IMR-90 (cell line): ENCODE results near the gene DDAH2. TPM values are rescaled to one million over a fixed set of nuclear protein-coding genes. Genes with fewer than 3 reads are reported as not detected.

Experiments used
- ATAC-seq: fragments of 200-7000 bp; cut with Tn5 transposase; 2 replicates; pipeline ENCODE4 v1.9.1; 2020; ENCODE audit warnings: low read depth, mild to moderate bottlenecking, moderate library complexity
- BruUV-seq: library from RNA; stranded (reverse); fragments of 400-500 nt; replicated peaks from 2 replicates; lab custom pipeline; 2021; lab: Mats Ljungman, UMichigan
- CTCF ChIA-PET: fragments of 300-600 bp; formaldehyde crosslinking; extraction: SDS; loops from one replicate; lab custom pipeline; 2021; ENCODE audit warnings: antibody characterized with exemption; lab: Yijun Ruan, JAX
- POLR2A ChIA-PET: fragments of 300-600 bp; sonication (Branson Sonifier 250); formaldehyde crosslinking; loops from one replicate; lab custom pipeline; 2022; ENCODE audit warnings: antibody characterized with exemption; ENCODE audit not compliant: unreplicated experiment; lab: Charles Lee
- DNase-seq: peaks from one replicate; pipeline ENCODE4 v3.0.0; 2013
- H2AFZ ChIP-seq: replicated peaks from 2 replicates; pipeline ENCODE3; 2013; ENCODE audit warnings: low read length, mild to moderate bottlenecking; ENCODE audit not compliant: poor library complexity
- H2AK5ac ChIP-seq: 2 replicates; pipeline ENCODE4 v1.6.1; 2013; ENCODE audit warnings: low read depth, low read length, inconsistent platforms
- H2AK9ac ChIP-seq: replicated peaks from 2 replicates; pipeline ENCODE3; 2013; ENCODE audit warnings: mild to moderate bottlenecking, low read depth, low read length, moderate library complexity; ENCODE audit not compliant: poor library complexity
- H2BK120ac ChIP-seq: 2 replicates; pipeline ENCODE4 v1.6.1; 2013; ENCODE audit warnings: low read depth, low read length, inconsistent platforms
- H2BK15ac ChIP-seq: 3 replicates; pipeline ENCODE4 v1.6.1; 2013; ENCODE audit warnings: low read depth, low read length, inconsistent platforms
- H2BK20ac ChIP-seq: 2 replicates; pipeline ENCODE4 v1.6.1; 2013; ENCODE audit warnings: low read depth, mild to moderate bottlenecking, inconsistent platforms, low read length, moderate library complexity
- H2BK5ac ChIP-seq: 2 replicates; pipeline ENCODE4 v1.6.1; 2013; ENCODE audit warnings: mild to moderate bottlenecking, low read depth, low read length, inconsistent platforms; ENCODE audit not compliant: poor library complexity, severe bottlenecking
- H3K14ac ChIP-seq: replicated peaks from 2 replicates; pipeline ENCODE4 v1.6.1; 2013; ENCODE audit warnings: low read depth, low read length, inconsistent platforms
- H3K18ac ChIP-seq: 2 replicates; pipeline ENCODE4 v1.6.1; 2013; ENCODE audit warnings: low read depth, low read length, control low read depth
- H3K23ac ChIP-seq: 2 replicates; pipeline ENCODE4 v1.6.1; 2013; ENCODE audit warnings: low read depth, low read length, inconsistent platforms
- H3K27ac ChIP-seq: 2 replicates; pipeline ENCODE4 v1.5.1; 2013; ENCODE audit warnings: mild to moderate bottlenecking, control low read depth, low read length; ENCODE audit not compliant: insufficient read depth
- H3K27me3 ChIP-seq: 2 replicates; pipeline ENCODE4 v1.6.1; 2013; ENCODE audit warnings: low read length; ENCODE audit not compliant: control insufficient read depth, insufficient read depth
- H3K36me3 ChIP-seq: 2 replicates; pipeline ENCODE4 v1.6.1; 2013; ENCODE audit warnings: low read length, mixed read lengths; ENCODE audit not compliant: control insufficient read depth, insufficient read depth
- H3K4ac ChIP-seq: 2 replicates; pipeline ENCODE4 v1.6.1; 2013; ENCODE audit warnings: low read depth, low read length, inconsistent platforms
- H3K4me1 ChIP-seq: 2 replicates; pipeline ENCODE4 v1.6.1; 2013; ENCODE audit warnings: low read length, mixed read lengths; ENCODE audit not compliant: control insufficient read depth, insufficient read depth
- H3K4me2 ChIP-seq: 2 replicates; pipeline ENCODE4 v1.6.1; 2013; ENCODE audit warnings: low read depth, mild to moderate bottlenecking, control low read depth, low read length, moderate library complexity
- H3K4me3 ChIP-seq: 2 replicates; pipeline ENCODE4 v1.5.1; 2013; ENCODE audit warnings: low read depth, mild to moderate bottlenecking, control low read depth, low read length, moderate library complexity; ENCODE audit not compliant: insufficient read depth
- H3K56ac ChIP-seq: 2 replicates; pipeline ENCODE4 v1.6.1; 2013; ENCODE audit warnings: low read length, inconsistent platforms; ENCODE audit not compliant: insufficient read depth; ENCODE audit errors: extremely low read depth
- H3K79me1 ChIP-seq, 2 experiments: 2 replicates each; pipeline ENCODE4 v1.6.1; 2013; ENCODE audit warnings: low read length in 2 of 2, inconsistent platforms in 1 of 2, low read depth in 1 of 2
- H3K9ac ChIP-seq: 2 replicates; pipeline ENCODE4 v1.6.1; 2013; ENCODE audit warnings: low read depth, low read length, control low read depth
- H3K9me1 ChIP-seq: 2 replicates; pipeline ENCODE4 v1.6.1; 2013; ENCODE audit warnings: low read length, inconsistent platforms; ENCODE audit not compliant: insufficient read depth
- H3K9me3 ChIP-seq: 2 replicates; pipeline ENCODE4 v1.6.1; 2013; ENCODE audit warnings: low read length; ENCODE audit not compliant: control insufficient read depth, insufficient read depth
- H4K20me1 ChIP-seq: 2 replicates; pipeline ENCODE4 v1.6.1; 2013; ENCODE audit warnings: low read length, inconsistent platforms; ENCODE audit not compliant: insufficient read depth
- H4K5ac ChIP-seq: 2 replicates; pipeline ENCODE4 v1.6.1; 2013; ENCODE audit warnings: mild to moderate bottlenecking, low read depth, low read length, control low read depth
- H4K8ac ChIP-seq, 2 experiments: 2 replicates each; pipeline ENCODE4 v1.6.1; 2013; ENCODE audit warnings: low read depth in 2 of 2, low read length in 2 of 2, control low read depth in 1 of 2, inconsistent platforms in 1 of 2
- H4K91ac ChIP-seq: 2 replicates; pipeline ENCODE4 v1.6.1; 2013; ENCODE audit warnings: low read depth, low read length, inconsistent platforms; ENCODE audit not compliant: insufficient read depth
- BHLHE40 ChIP-seq: fragments of 150-350 bp; IDR thresholded peaks from 2 replicates; pipeline ENCODE4 v1.6.1; 2016; ENCODE audit warnings: mild to moderate bottlenecking, low read depth, low read length
- CEBPB ChIP-seq: IDR thresholded peaks from 2 replicates; pipeline ENCODE4 v1.6.1; 2012; ENCODE audit warnings: low read depth, low read length, improper control_type of control experiment
- CHD1 ChIP-seq: IDR thresholded peaks from 2 replicates; pipeline ENCODE4 v1.6.1; 2012; ENCODE audit warnings: low read depth, low read length, improper control_type of control experiment
- CTCF ChIP-seq: conservative IDR thresholded peaks from 2 replicates; pipeline ENCODE4 v1.5.1; 2012; ENCODE audit warnings: mild to moderate bottlenecking, low read depth, low read length, improper control_type of control experiment
- FOS ChIP-seq: fragments of 150-350 bp; IDR thresholded peaks from 2 replicates; pipeline ENCODE4 v1.6.1; 2016; ENCODE audit warnings: low read depth, low read length
- MAZ ChIP-seq: IDR thresholded peaks from 2 replicates; pipeline ENCODE4 v1.6.1; 2012; ENCODE audit warnings: low read depth, mild to moderate bottlenecking, low read length, improper control_type of control experiment, moderate library complexity, borderline replicate concordance
- MXI1 ChIP-seq: IDR thresholded peaks from 2 replicates; pipeline ENCODE4 v1.6.1; 2012; ENCODE audit warnings: low read depth, mild to moderate bottlenecking, low read length, moderate library complexity, borderline replicate concordance
- NFE2L2 ChIP-seq: fragments of 150-350 bp; IDR thresholded peaks from 2 replicates; pipeline ENCODE4 v1.6.1; 2016; ENCODE audit warnings: low read depth, mild to moderate bottlenecking, low read length
- POLR2A ChIP-seq: IDR thresholded peaks from 2 replicates; pipeline ENCODE4 v1.6.1; 2012; ENCODE audit warnings: mild to moderate bottlenecking, low read depth, low read length
- RFX5 ChIP-seq: IDR thresholded peaks from 2 replicates; pipeline ENCODE4 v1.8.0; 2012; ENCODE audit warnings: low read depth, mild to moderate bottlenecking, low read length, moderate library complexity
- WGBS, 2 experiments: methylation state at CpG; one replicate each; pipeline versions ENCODE4 v1.1.5 to v1.1.7; 2013; ENCODE audit warnings: missing lambda C conversion rate in 2 of 2; ENCODE audit not compliant: insufficient read length in 1 of 2; ENCODE audit errors: extremely low coverage in 2 of 2; 5-methylcytosine and 5-hydroxymethylcytosine counted together
- dilution Hi-C: fragments of 300-500 bp; cut with HindIII; formaldehyde crosslinking; loops from one replicate; pipeline ENCODE4 v1.14.3; 2018; ENCODE audit warnings: low sequenced_read_pairs; ENCODE audit not compliant: unreplicated experiment
- in situ Hi-C: fragments of 300-500 bp; cut with MboI; formaldehyde crosslinking; loops from 3 replicates; pipeline ENCODE4 v1.14.3; 2019; ENCODE audit warnings: low sequenced_read_pairs, inconsistent platforms, mixed read lengths
- intact Hi-C: fragments of 100-400 bp; cut with micrococcal nuclease; formaldehyde crosslinking; loops from 2 replicates; pipeline ENCODE4 v1.10.0; 2022
- polyA plus RNA-seq, 3 experiments: library from polyadenylated mRNA; depleted of rRNA; stranded (reverse); fragments of >200 nt; gene quantifications; 2 replicates each; pipeline ENCODE4 v1.2.3, GENCODE V29; 2012; ENCODE audit warnings: low replicate concordance in 1 of 3
- total RNA-seq: library from RNA; depleted of rRNA; stranded (reverse); fragments of >200 nt; gene quantifications from 2 replicates; pipeline ENCODE4 v1.2.3, GENCODE V29; 2012

The DDAH2 gene
- total and polyA plus RNA-seq, 2 of the 4 experiments (the other 2 are of a cell fraction), result 40.7 to 57.9 TPM

DNA sequence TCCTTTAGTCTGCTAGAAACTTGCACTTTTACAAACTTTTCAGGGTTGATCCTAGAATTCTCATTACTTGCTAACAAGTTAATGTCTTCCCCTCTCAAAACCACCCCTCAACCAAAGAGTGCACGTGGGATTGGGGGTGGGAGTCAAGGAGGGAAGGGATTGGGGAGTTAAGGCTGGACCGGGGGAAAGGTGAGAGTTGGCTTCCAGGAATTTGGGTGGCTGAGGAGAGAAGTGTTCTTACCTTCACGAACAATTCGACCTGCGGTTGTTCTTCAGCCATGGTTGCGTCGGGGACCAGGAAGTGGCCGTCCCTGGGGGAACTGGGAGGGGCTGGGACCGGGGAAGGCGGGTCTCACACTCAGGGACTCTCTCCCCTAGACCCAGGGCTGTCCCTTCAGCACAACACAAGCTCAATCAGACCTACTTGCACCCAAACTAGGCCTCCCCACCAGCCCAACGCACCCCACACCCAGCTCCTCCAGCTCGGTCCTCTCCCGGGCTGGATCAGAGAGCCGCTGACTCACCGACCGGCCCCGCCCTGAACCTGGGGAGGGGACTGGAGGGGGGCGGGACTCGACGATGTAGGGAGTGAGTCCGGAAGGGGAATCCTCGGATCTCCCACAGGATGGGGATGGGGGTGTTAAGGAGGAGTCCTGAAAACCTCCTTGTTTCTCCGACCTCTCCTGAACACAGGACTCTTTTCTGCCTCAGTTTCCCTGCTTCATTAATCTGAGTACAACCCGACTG lies 7.1 kb upstream of the DDAH2 start, which contains the start of gene CLIC1:
Gene CLIC1 (minus strand): TSS at position 510 of the 747 bp plus-strand sequence. CDS start 230 bp downstream, at position 280.
- H3K79me1 ChIP-seq, result peaks cover 13 to 75% of the 10 kb centered on the region in 2 experiments; a peak in 3 of 4 replicates
- H2AK5ac ChIP-seq, result peak within 1 kb of the TSS; percentile 98
- POLR2A ChIA-PET, result interaction anchor here (0.6 kb wide), 1 partner anchor 19 kb away, joined by 3 read pairs; no protein-coding TSS in a partner anchor
- H3K4me3 ChIP-seq, result peak within 1 kb of the TSS; percentile 81
- H2AK9ac ChIP-seq, result peak within 1 kb of the TSS; percentile 100
- H2BK20ac ChIP-seq, result peak within 1 kb of the TSS; percentile 76
- intact Hi-C loops (no loop called here), in situ Hi-C loops (no loop called here), dilution Hi-C loops (no loop called here)
- DNase-seq (peak; percentile 75), ATAC-seq (peak; percentile 57)
- peak within 1 kb of the TSS; percentile 98 for H3K9ac ChIP-seq
- H3K9me3 ChIP-seq, result no peaks in the 10 kb centered on the region
- H3K27me3 ChIP-seq, result no peaks in the 10 kb centered on the region
- H2AFZ ChIP-seq, result peak within 1 kb of the TSS; percentile 92
- peak within 1 kb of the TSS; percentile 96 for H3K4me2 ChIP-seq
- H2BK120ac ChIP-seq, result peak within 1 kb of the TSS; percentile 81
- BruUV-seq, result TSS peak; percentile 61
- H2BK5ac ChIP-seq, result peak within 1 kb of the TSS; percentile 99
- H3K14ac ChIP-seq, result peak within 1 kb of the TSS; percentile 99
- peaks cover 25% of the 10 kb centered on the region for H4K20me1 ChIP-seq
- WGBS, 2 experiments, result no CpG with 5 or more reads among the region's 24 CpGs
- TF ChIP-seq CHD1, result no peak
- TF ChIP-seq NFE2L2, result no peak
- no peak for TF ChIP-seq RFX5
- peak; percentile 83 for TF ChIP-seq POLR2A
- TF ChIP-seq CEBPB, result no peak
- TF ChIP-seq MAZ, result peak; percentile 90; the same call in 1 of the 2 replicates
- no peak; the same call in 1 of the 2 replicates for TF ChIP-seq MXI1
- TF ChIP-seq FOS, result peak; percentile 44; the same call in 1 of the 2 replicates
- no peak for TF ChIP-seq CTCF
- TF ChIP-seq BHLHE40, result no peak
- H3K4ac ChIP-seq, result peak within 1 kb of the TSS; percentile 98
- H3K18ac ChIP-seq, result peak within 1 kb of the TSS; percentile 80
- CTCF ChIA-PET, result no interaction called here
- peak within 1 kb of the TSS; percentile 74 to 95 for H4K8ac ChIP-seq
- H4K5ac ChIP-seq, result peak within 1 kb of the TSS; percentile 86
- H2BK15ac ChIP-seq, result peak within 1 kb of the TSS; percentile 71
- H3K9me1 ChIP-seq, result peaks cover 14% of the 10 kb centered on the region
- peaks cover 26% of the 10 kb centered on the region for H3K36me3 ChIP-seq
- H3K56ac ChIP-seq, result peak within 1 kb of the TSS; percentile 99
- peak within 1 kb of the TSS; percentile 94 for H3K27ac ChIP-seq
- peak within 1 kb of the TSS; percentile 99 for H4K91ac ChIP-seq
- H3K23ac ChIP-seq, result peak within 1 kb of the TSS; percentile 99
- H3K4me1 ChIP-seq, result peaks cover 18% of the 10 kb centered on the region
